ENCODE data around the gene ELMOD1.

GRCh38 chr11:107624983-107625684, 34.2 kb downstream of the ELMOD1 start:
- TF ChIP-seq CTCF (IDR thresholded peaks at IDR 0.05 in 8 of 11, conservative IDR thresholded peaks at IDR 0.05 in 3 of 11) (no peak), POLR2AphosphoS5 (IDR thresholded peaks at IDR 0.05) (no peak), POLR2A (IDR thresholded peaks at IDR 0.05) (no peak)

All from spleen (tissue), 7 donors.